GM15510 (cell line): ENCODE results near the gene GRIK4.

Experiments
- POLR2A ChIP-seq: IDR thresholded peaks from 3 replicates; pipeline ENCODE4 v1.6.1; 2011; ENCODE audit warnings: borderline replicate concordance; ENCODE audit not compliant: insufficient read length; ENCODE audit errors: extremely low read depth

Gene GRIK4

GRCh38 chr11:120899720-120900119 lies 388.2 kb downstream of the GRIK4 start:
- no peak for TF ChIP-seq POLR2A

- no peak for TF ChIP-seq POLR2A
These were observed 389.1 kb downstream of the GRIK4 start for GRCh38 chr11:120900643-120901042.

DNA sequence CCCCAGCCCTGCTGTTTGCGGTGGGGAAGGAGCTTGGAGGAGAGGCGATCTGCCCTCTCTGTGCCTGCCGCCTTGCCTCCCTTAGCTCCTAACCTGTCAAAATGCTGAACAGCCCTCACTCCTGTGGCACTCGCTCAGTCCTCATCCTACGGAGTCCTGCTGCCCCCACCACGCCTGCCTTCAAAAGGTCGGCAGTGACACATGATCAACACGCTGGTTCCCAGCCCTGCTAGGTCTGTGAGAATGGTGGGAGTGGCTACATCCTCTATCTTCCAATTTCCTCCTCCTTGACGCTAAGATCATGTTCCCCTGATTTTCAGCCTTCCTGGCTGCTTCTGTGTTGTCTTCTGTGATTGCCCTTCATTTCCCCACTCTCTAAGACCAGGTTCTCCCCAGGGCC lies 392.1 kb downstream of the GRIK4 start:
- TF ChIP-seq POLR2A = no peak

DNA sequence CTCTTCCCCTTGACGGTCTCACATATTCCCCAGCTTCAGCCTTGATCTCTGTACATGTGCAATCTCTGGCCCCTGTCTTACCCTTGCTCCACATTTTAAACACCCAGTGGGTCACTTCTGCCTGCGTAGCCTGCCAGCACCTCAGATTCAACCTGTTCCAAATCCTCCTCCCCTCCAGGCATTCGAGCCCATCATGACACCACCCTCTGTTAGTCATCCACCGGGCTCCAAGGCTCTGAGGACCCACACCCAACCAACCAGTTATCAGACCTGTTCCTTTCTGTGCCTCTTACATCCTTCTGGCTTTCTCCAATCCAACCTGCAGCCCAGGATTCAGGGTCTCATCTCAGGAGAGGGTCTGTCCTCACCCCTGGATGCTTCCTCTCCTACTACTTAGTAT lies 392.6 kb downstream of the GRIK4 start:
- TF ChIP-seq POLR2A = no peak

GRCh38 chr11:120906766-120907165 lies 395.2 kb downstream of the GRIK4 start:
- no peak for TF ChIP-seq POLR2A

GRCh38 chr11:120907971-120908370 lies 396.4 kb downstream of the GRIK4 start:
- no peak for TF ChIP-seq POLR2A

GRCh38 chr11:120908461-120909181 lies 397.1 kb downstream of the GRIK4 start:
- no peak for TF ChIP-seq POLR2A

DNA sequence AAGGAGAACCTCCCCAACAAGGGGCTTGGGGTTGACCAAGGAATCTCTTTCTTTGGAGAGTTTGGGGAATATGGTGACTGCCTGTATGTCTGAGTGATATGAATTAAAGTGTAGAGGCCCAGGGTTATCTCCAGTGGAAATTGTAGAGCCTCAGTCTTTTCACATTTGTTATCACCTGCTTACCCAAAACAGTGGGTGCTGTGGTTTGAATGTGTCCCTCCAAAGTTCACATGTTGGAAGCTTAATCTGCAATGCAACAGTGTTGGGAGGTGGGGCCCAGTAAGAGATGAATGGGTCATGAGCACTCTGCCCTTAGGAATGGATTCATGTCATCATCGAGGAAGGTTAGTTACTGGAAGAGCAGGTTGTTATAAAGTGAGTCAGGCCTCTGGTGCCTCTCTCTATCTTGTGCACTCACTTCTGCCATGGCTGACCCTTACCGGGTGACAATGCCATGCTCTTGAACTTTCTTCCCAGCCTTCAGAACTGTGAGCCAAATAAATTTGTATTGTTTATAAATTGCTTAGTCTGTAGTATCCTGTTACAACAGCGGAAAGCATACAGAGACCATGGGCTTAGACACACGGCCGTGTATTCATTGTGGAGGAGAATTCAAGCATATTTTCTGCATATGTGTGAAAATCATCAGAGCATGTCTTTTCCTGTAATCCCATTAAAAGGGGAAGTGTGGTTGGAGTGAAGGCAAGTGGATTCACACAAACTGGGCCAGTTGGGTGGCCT lies 398.3 kb downstream of the GRIK4 start:
- TF ChIP-seq POLR2A = no peak

GRCh38 chr11:120911943-120912342 lies 400.4 kb downstream of the GRIK4 start:
- TF ChIP-seq POLR2A = no peak

- TF ChIP-seq POLR2A = no peak
These were observed 401.0 kb downstream of the GRIK4 start for GRCh38 chr11:120912504-120912903.

- no peak for TF ChIP-seq POLR2A
These were observed 401.4 kb downstream of the GRIK4 start for GRCh38 chr11:120912915-120913314.

DNA sequence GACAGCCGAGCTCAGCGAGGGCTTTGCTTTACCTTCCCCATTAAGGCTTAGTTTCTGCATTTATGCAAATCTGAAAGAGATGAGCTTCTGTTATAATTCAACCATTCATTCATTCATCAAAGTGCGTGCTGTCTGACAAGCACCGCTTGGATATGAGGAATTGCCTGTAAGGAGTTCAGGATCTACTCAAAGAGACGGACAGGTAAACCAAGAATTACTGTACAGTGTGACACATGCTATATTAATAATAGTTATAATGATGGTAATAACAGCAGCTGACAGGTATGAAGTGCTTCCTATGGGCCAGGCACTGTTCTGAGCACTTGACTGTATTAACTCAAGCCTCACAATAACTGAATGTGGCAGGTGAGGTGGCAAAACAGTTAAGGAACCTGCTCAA lies 402.5 kb downstream of the GRIK4 start:
- no peak for TF ChIP-seq POLR2A

GRCh38 chr11:120914601-120915000 lies 403.1 kb downstream of the GRIK4 start:
- TF ChIP-seq POLR2A = no peak

DNA sequence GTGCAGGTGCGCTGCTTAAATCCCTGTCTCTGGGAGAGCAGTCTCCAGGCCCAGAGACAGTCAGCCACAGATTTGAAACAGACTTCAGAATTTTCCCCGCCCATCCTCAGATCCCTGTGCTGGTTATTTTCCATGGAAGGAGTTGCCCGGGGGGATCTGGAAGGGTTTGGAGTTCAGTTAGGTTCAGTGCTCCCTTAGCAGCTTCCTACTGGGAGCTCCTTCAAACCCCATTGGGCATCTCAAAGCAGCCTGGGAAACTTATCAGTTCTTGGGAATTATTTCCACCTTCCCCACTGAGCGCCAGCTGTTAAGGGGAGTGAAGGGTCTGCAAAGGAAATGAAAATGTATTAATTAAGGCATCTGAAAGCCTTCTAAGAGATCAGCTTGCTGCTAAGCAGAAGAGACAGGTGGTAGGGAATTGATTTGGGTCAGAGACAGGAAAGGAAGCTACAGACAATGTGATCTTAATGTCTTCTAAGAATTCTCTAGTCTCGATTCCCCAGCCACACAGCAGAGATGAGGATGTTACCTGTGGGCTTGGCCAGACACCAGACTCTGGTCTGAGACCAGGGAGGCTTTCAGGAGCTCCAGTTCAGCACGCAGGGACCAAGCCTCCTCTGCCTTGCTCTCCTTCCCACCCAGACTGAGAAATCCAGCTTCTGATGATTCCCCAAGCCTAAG lies 406.2 kb downstream of the GRIK4 start:
- no peak for TF ChIP-seq POLR2A

DNA sequence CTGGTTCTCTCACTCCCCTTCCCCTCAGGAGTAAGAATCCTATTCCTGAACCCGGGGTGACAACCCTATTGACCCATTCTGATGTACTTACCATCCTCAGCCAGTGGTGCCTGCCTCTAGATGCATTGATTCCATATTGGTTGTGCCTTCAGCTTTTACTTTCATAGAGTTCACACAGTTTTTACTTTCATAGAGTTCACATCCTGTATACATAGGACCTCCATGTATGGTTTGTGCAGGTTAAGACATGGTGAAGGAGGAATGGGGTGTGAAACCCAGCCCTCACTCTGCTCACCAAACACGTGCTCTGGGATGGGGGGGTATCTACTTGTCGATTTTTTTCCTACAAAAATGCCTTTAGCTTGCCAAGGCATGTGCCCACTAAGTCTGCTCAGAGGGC lies 406.7 kb downstream of the GRIK4 start:
- TF ChIP-seq POLR2A = no peak
